ENCODE results near the gene USP20. TPM values are rescaled to one million over a fixed set of nuclear protein-coding genes. Genes with fewer than 3 reads are reported as not detected.

Gene USP20
- total and polyA plus RNA-seq, 4 donors, result 8.2 to 19.8 (median 10.3) TPM

DNA sequence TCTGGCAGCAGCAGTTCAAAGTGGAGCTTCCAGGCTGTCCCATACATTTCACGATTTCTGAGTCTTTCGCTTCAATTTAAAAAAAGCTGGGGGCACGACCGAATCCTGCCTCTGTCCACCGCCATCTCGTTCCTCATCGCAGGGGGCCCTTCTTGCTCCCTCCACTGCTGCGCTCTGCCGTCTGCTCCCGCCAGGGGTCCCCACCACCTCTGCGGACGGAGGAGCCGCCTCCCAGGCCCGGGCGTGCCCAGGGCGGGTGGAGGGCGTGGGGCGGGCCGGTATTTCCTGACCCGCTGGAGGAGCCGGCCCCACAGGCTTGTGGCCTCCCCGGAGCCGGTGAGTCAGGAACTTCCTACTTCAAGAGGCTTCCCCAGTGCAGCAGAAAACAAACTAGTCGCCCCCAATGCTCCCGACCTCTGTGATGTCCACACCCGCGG, 50.4 kb downstream of the USP20 start:
- peak overlapping the region in 2 of 3 donors; percentile 12 to 37 for H3K4me3 ChIP-seq (ENCODE audit: low read depth in 1 of 3, low read length in 3 of 3)
- DNase-seq (ENCODE audit: low spot score), result peak; percentile 95
- peak overlapping the region; percentile 42 to 47 for H3K27ac ChIP-seq (ENCODE audit: low read depth in 1 of 2, low read length in 2 of 2)
- H3K9ac ChIP-seq (ENCODE audit: low read depth in 1 of 2, low read length in 2 of 2), result peak overlapping the region in 1 of 2 donors; percentile 56
- no peaks in the 10 kb centered on the region for H3K9me3 ChIP-seq (ENCODE audit: control insufficient read depth in 4 of 4, low read length in 3 of 4)
- 3% methylated on average over 27 of the region's 27 CpGs for WGBS
- H3K36me3 ChIP-seq (ENCODE audit: control insufficient read depth in 4 of 4, insufficient read depth in 3 of 4, low read depth in 1 of 4, low read length in 3 of 4), result peaks cover 0 to 22% (median 5%) of the 10 kb centered on the region in 4 donors
- no peaks in the 10 kb centered on the region for H3K27me3 ChIP-seq (ENCODE audit: control insufficient read depth in 4 of 4, insufficient read depth in 4 of 4, low read length in 3 of 4)
- peaks cover 5 to 31% (median 20%) of the 10 kb centered on the region in 4 donors for H3K4me1 ChIP-seq (ENCODE audit: control insufficient read depth in 4 of 4, insufficient read depth in 4 of 4, low read length in 3 of 4)
- TF ChIP-seq CTCF (IDR thresholded peaks at IDR 0.05; ENCODE audit: low read depth, low read length, missing input control) (peak; percentile 93), SP1 (IDR thresholded peaks at IDR 0.05) (peak; percentile 36), RAD21 (IDR thresholded peaks at IDR 0.05) (peak; percentile 90 to 95), RXRA (IDR thresholded peaks at IDR 0.05) (peak in 1 of 2 donors; percentile 11)
- TF ChIP-seq, protein P1, sequence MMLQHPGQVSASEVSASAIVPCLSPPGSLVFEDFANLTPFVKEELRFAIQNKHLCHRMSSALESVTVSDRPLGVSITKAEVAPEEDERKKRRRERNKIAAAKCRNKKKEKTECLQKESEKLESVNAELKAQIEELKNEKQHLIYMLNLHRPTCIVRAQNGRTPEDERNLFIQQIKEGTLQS (IDR thresholded peaks at IDR 0.05), result no peak

DNA sequence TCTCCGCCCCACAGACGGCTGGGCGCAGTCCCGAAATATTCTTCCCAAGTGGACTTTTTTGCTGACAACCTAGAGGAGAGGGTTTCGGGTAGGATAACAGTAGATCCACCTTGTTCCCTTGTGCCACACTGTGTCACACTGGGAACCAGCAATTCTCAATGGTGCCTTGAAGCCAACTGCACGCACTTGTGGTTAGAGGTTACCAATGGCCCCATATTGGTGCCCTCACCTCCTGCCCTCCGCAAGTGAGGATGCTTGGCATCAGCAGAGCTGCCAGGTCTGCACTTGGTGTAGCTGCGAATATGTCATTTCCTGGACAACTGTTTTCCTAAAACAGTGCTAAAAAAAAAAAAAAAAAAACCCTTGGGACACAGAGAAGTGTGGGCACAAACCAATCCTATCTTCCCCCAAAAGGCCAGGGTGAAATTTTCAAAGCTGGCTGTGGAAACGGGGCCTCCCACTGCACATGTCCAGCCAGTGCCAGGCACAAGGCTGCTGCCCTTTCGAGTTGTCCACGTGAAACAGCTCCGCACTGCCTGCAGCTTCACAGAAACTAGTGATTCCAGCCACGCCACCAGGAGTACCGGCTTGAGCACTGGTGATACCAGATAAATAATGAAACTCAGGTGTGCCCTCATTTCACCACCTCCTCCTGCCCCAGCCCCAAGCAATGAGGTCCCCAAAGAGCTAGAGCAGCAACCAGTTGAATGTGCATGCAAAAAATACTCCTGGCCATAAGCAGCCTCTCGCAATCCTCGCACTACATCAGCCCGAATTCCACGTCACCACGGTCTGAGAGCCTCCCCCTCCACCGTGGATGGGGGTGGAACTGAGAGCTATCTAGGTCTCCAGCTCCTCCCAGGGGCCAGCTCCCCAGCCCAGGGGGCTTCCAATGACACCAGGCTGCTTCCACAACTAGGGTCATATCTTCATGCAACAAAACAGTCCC, 51.2 kb downstream of the USP20 start:
- no peak for TF ChIP-seq YY1 (IDR thresholded peaks at IDR 0.05)
- TF ChIP-seq NR2F2 (IDR thresholded peaks at IDR 0.05), result no peak
- TF ChIP-seq, protein P1 (IDR thresholded peaks at IDR 0.05), result no peak
- no peak for TF ChIP-seq REST (IDR thresholded peaks at IDR 0.05)
- TF ChIP-seq RAD21 (IDR thresholded peaks at IDR 0.05), result no peak
- no peak for TF ChIP-seq ZBTB33 (IDR thresholded peaks at IDR 0.05)
- TF ChIP-seq RXRA (IDR thresholded peaks at IDR 0.05), result no peak
- TF ChIP-seq EGR1 (IDR thresholded peaks at IDR 0.05; ENCODE audit: low read depth in 2 of 2), result no peak
- no peak for TF ChIP-seq CTCF (IDR thresholded peaks at IDR 0.05; ENCODE audit: low read depth, low read length, missing input control)
- no peak for TF ChIP-seq JUND (IDR thresholded peaks at IDR 0.05)
- TF ChIP-seq SP1 (IDR thresholded peaks at IDR 0.05), result no peak
- TF ChIP-seq GABPA (IDR thresholded peaks at IDR 0.05 in 1 of 2, conservative IDR thresholded peaks at IDR 0.05 in 1 of 2), result no peak
- TF ChIP-seq TAF1 (conservative IDR thresholded peaks at IDR 0.05), result no peak
- TF ChIP-seq, protein P2, sequence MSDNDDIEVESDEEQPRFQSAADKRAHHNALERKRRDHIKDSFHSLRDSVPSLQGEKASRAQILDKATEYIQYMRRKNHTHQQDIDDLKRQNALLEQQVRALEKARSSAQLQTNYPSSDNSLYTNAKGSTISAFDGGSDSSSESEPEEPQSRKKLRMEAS (IDR thresholded peaks at IDR 0.05), result no peak
- no peaks in the 10 kb centered on the region for H3K9me3 ChIP-seq (ENCODE audit: control insufficient read depth in 4 of 4, low read length in 3 of 4)
- H3K27ac ChIP-seq (ENCODE audit: low read depth in 1 of 2, low read length in 2 of 2), result peak overlapping the region; percentile 38 to 42
- peak; percentile 60 for DNase-seq (ENCODE audit: low spot score)
- WGBS, result 66% methylated on average over 20 of the region's 20 CpGs
- H3K27me3 ChIP-seq (ENCODE audit: control insufficient read depth in 4 of 4, insufficient read depth in 4 of 4, low read length in 3 of 4), result no peaks in the 10 kb centered on the region
- no peak overlapping the region for H3K9ac ChIP-seq (ENCODE audit: low read depth in 1 of 2, low read length in 2 of 2)
- peaks cover 5 to 31% (median 21%) of the 10 kb centered on the region in 4 donors for H3K4me1 ChIP-seq (ENCODE audit: control insufficient read depth in 4 of 4, insufficient read depth in 4 of 4, low read length in 3 of 4)
- H3K36me3 ChIP-seq (ENCODE audit: control insufficient read depth in 4 of 4, insufficient read depth in 3 of 4, low read depth in 1 of 4, low read length in 3 of 4), result peaks cover 0 to 13% (median 1%) of the 10 kb centered on the region in 4 donors
- peak overlapping the region in 1 of 3 donors; percentile 37 for H3K4me3 ChIP-seq (ENCODE audit: low read depth in 1 of 3, low read length in 3 of 3)
